HepG2 (cell line): Measurements from ENCODE around the gene CREG2. TPM values are rescaled to one million over a fixed set of nuclear protein-coding genes. Genes with fewer than 3 reads are reported as not detected.
A peak's percentile ranks its signal among the peaks of the same experiment; 100 is the strongest.

Source experiments
- BRD4 ChIP-seq: sonication (generic); formaldehyde crosslinking; IDR thresholded peaks from 2 replicates; pipeline ENCODE4 v1.4.0; 2020; ENCODE audit warnings: missing genetic modification reagents
- JARID2 ChIP-seq: sonication (generic); formaldehyde crosslinking; IDR thresholded peaks from 2 replicates; pipeline ENCODE4 v1.8.1; 2023; ENCODE audit warnings: missing genetic modification reagents, inconsistent platforms; ENCODE audit not compliant: insufficient replicate concordance
- MED13 ChIP-seq: sonication (generic); formaldehyde crosslinking; IDR thresholded peaks from 2 replicates; pipeline ENCODE4 v1.5.0; 2020; ENCODE audit warnings: missing genetic modification reagents
- MYPOP ChIP-seq: sonication (generic); formaldehyde crosslinking; IDR thresholded peaks from 2 replicates; pipeline ENCODE4 v1.8.1; 2023; ENCODE audit warnings: mild to moderate bottlenecking, moderate library complexity, missing genetic modification reagents
- PPARG ChIP-seq: conservative IDR thresholded peaks from 2 replicates; pipeline ENCODE4 v1.6.1; 2016; ENCODE audit warnings: missing biosample characterization, missing genetic modification reagents
- SAP130 ChIP-seq: IDR thresholded peaks from 2 replicates; pipeline ENCODE4 v1.6.1; 2016; ENCODE audit warnings: low read depth
- SIN3B ChIP-seq: fragments of 150-350 bp; IDR thresholded peaks from 2 replicates; pipeline ENCODE4 v1.6.1; 2014; ENCODE audit warnings: low read length
- SNAPC4 ChIP-seq: sonication (generic); formaldehyde crosslinking; IDR thresholded peaks from 2 replicates; pipeline ENCODE4 v1.4.0; 2020; ENCODE audit warnings: mild to moderate bottlenecking, missing genetic modification reagents
- TEAD2 ChIP-seq: sonication (generic); formaldehyde crosslinking; IDR thresholded peaks from 2 replicates; pipeline ENCODE4 v1.9.0; 2021; ENCODE audit warnings: missing genetic modification reagents
- ZBTB21 ChIP-seq: sonication (generic); formaldehyde crosslinking; IDR thresholded peaks from 2 replicates; pipeline ENCODE4 v1.4.0; 2020; ENCODE audit warnings: missing genetic modification reagents
- ZNF121 ChIP-seq: sonication (generic); formaldehyde crosslinking; IDR thresholded peaks from 2 replicates; pipeline ENCODE4 v1.5.0; 2020; ENCODE audit warnings: mild to moderate bottlenecking, missing genetic modification reagents
- ZNF136 ChIP-seq: sonication (generic); formaldehyde crosslinking; IDR thresholded peaks from 2 replicates; pipeline ENCODE4 v1.8.1; 2022; ENCODE audit warnings: low read depth, mild to moderate bottlenecking, moderate library complexity, missing genetic modification reagents
- ZNF296 ChIP-seq: sonication (generic); formaldehyde crosslinking; conservative IDR thresholded peaks from 2 replicates; pipeline ENCODE4 v1.5.0; 2020; ENCODE audit warnings: mild to moderate bottlenecking, missing genetic modification reagents
- ZNF430 ChIP-seq: sonication (generic); formaldehyde crosslinking; IDR thresholded peaks from 2 replicates; pipeline ENCODE4 v1.9.0; 2021; ENCODE audit warnings: mild to moderate bottlenecking, missing genetic modification reagents
- ZNF432 ChIP-seq: sonication (generic); formaldehyde crosslinking; IDR thresholded peaks from 2 replicates; pipeline ENCODE4 v1.5.0; 2020; ENCODE audit warnings: missing genetic modification reagents, mild to moderate bottlenecking, borderline replicate concordance
- ZNF672 ChIP-seq: sonication (generic); formaldehyde crosslinking; IDR thresholded peaks from 2 replicates; pipeline ENCODE4 v1.8.1; 2022; ENCODE audit warnings: missing genetic modification reagents
- ZNF792 ChIP-seq: IDR thresholded peaks from 2 replicates; pipeline ENCODE4 v1.6.1; 2016
- polyA plus RNA-seq, 8 experiments: library from polyadenylated mRNA; depleted of rRNA in 3 of 8; stranded (reverse) in 7 of 8; unstranded in 1 of 8; fragments of >200 nt; fragmentation: Illumina TruSeq in 4 of 8; extraction: Trizol in 4 of 8; gene quantifications; 2 replicates each; pipeline versions ENCODE4 v1.2.1 to v1.2.3, GENCODE V29; 2011 to 2016; ENCODE audit warnings: low read depth in 4 of 8, missing spikeins in 1 of 8, mixed read lengths in 1 of 8; ENCODE audit not compliant: insufficient read depth in 1 of 8
- total RNA-seq, 5 experiments: library from RNA; depleted of rRNA; stranded (reverse); fragments of >200 nt; fragmentation: Illumina TruSeq; extraction: Trizol; gene quantifications; 2 replicates each; pipeline ENCODE4 v1.2.3, GENCODE V29; 2016; ENCODE audit warnings: low read depth in 1 of 5
- TF ChIP-seq, protein P1 (sequence below): sonication (generic); formaldehyde crosslinking; IDR thresholded peaks from 2 replicates; pipeline ENCODE4 v1.4.0; 2020; ENCODE audit warnings: missing genetic modification reagents
- TF ChIP-seq, protein P2 (sequence below): sonication (generic); formaldehyde crosslinking; IDR thresholded peaks from 2 replicates; pipeline ENCODE4 v1.5.1; 2020; ENCODE audit warnings: missing genetic modification reagents, mild to moderate bottlenecking, borderline replicate concordance
- TF ChIP-seq, protein P3 (sequence below): sonication (generic); formaldehyde crosslinking; IDR thresholded peaks from 2 replicates; pipeline ENCODE4 v1.5.0; 2020; ENCODE audit warnings: missing genetic modification reagents

Gene CREG2
- total and polyA plus RNA-seq, 2 of the 13 experiments (the other 11 are each of a cell fraction or from before 2014, with no cell fraction given), result 0.18 to 0.26 TPM

DNA sequence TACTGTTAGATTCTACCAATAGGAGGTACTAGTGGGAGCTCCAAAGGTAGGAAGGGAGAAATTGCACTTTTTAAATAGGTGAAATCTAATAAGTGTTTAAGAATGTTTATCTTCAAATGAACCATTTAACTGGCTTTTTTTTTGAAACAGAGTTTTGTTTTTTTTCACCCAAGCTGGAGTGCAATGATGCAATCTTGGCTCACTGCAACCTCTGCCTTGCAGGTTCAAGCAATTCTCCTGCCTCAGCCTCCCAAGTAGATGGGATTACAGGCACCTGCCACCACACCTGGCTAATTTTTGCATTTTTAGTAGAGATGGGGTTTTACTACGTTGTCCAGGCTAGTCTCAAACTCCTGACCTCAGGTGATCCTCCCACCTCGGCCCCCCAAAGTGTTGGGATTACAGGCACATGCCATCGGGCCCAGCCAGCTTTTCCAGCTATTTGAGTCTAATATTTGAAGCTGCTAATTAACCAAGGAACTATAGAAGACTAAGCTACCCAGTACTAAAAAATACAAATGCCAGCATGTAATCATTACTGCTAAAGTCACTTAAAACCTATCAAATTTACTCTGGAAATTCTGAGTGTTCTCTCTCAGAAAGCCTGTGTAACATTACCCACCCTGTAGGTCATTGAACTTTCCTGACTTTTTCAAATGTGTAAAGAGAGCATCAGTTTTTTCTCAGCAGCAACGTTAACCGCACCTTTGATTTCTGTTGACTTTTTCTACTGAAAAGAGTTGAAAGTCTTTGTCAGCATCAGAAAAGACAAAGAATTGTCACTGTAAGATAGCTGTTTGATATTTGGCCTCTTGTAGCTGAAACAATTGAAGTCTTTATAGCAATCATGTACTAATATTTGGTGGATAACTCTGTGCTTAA is 54.2 kb downstream of the CREG2 start (continued):
- TF ChIP-seq, protein P1, sequence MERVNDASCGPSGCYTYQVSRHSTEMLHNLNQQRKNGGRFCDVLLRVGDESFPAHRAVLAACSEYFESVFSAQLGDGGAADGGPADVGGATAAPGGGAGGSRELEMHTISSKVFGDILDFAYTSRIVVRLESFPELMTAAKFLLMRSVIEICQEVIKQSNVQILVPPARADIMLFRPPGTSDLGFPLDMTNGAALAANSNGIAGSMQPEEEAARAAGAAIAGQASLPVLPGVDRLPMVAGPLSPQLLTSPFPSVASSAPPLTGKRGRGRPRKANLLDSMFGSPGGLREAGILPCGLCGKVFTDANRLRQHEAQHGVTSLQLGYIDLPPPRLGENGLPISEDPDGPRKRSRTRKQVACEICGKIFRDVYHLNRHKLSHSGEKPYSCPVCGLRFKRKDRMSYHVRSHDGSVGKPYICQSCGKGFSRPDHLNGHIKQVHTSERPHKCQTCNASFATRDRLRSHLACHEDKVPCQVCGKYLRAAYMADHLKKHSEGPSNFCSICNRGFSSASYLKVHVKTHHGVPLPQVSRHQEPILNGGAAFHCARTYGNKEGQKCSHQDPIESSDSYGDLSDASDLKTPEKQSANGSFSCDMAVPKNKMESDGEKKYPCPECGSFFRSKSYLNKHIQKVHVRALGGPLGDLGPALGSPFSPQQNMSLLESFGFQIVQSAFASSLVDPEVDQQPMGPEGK (CRISPR knock-in tag), result 0 out of 2 replicates have a peak, but pooled peaks have one; percentile 15
- TF ChIP-seq ZNF296 (CRISPR knock-in tag) (no peak), ZNF430 (no peak), SIN3B (no peak), BRD4 (CRISPR knock-in tag) (no peak), ZNF792 (peak; percentile 94), ZNF672 (CRISPR knock-in tag) (no peak), PPARG (CRISPR knock-in tag) (peak; percentile 76), SAP130 (CRISPR knock-in tag) (peak; percentile 85), ZNF136 (no peak), ZNF432 (CRISPR knock-in tag) (no peak), SNAPC4 (CRISPR knock-in tag) (no peak), MED13 (CRISPR knock-in tag) (peak; percentile 33; the same call in 1 of the 2 replicates), ZBTB21 (CRISPR knock-in tag) (no peak), TEAD2 (CRISPR knock-in tag) (no peak), MYPOP (no peak), ZNF121 (CRISPR knock-in tag) (peak; percentile 67), JARID2 (CRISPR knock-in tag) (no peak)
- TF ChIP-seq, protein P2, sequence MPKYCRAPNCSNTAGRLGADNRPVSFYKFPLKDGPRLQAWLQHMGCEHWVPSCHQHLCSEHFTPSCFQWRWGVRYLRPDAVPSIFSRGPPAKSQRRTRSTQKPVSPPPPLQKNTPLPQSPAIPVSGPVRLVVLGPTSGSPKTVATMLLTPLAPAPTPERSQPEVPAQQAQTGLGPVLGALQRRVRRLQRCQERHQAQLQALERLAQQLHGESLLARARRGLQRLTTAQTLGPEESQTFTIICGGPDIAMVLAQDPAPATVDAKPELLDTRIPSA (CRISPR knock-in tag), result no peak
- TF ChIP-seq, protein P3, sequence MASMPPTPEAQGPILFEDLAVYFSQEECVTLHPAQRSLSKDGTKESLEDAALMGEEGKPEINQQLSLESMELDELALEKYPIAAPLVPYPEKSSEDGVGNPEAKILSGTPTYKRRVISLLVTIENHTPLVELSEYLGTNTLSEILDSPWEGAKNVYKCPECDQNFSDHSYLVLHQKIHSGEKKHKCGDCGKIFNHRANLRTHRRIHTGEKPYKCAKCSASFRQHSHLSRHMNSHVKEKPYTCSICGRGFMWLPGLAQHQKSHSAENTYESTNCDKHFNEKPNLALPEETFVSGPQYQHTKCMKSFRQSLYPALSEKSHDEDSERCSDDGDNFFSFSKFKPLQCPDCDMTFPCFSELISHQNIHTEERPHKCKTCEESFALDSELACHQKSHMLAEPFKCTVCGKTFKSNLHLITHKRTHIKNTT, result no peak
